GM10266 (cell line): ENCODE data around the gene TMIE.
"Not testable (repeated sequence)": the region's sequence is repeated elsewhere in the genome, so short reads cannot be mapped to it uniquely, and the experiment has no call there.

ENCODE experiments used
- DNase-seq: peaks from one replicate; pipeline ENCODE4 v3.0.0; 2012; ENCODE audit errors: extremely low spot score
- TF ChIP-seq, protein P1 (sequence below): IDR thresholded peaks from 2 replicates; pipeline ENCODE4 v1.5.1; 2012; ENCODE audit warnings: mild to moderate bottlenecking, low read depth; ENCODE audit not compliant: control insufficient read depth, insufficient read depth; ENCODE audit errors: missing control alignments

Gene TMIE

DNA sequence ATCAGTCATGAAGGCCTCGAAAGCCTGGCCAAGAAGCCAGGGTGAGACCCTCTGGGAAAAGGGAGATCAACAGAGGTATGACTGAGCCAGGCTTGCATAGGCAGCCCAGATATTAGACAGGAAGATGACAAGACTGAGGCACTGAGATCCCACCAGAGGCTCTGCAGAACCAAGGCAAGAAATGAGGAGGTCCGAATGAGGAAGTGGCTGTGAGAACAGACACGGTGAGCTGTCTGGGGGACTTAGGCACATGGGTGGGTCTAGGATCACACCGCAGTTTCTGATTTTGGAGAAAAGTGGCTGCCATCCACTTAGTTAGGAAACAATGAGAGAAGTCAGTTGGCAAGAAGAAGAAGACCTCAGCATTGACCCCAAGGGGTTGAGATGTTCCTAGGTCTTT lies 47.9 kb downstream of the TMIE start:
- TF ChIP-seq, protein P1, sequence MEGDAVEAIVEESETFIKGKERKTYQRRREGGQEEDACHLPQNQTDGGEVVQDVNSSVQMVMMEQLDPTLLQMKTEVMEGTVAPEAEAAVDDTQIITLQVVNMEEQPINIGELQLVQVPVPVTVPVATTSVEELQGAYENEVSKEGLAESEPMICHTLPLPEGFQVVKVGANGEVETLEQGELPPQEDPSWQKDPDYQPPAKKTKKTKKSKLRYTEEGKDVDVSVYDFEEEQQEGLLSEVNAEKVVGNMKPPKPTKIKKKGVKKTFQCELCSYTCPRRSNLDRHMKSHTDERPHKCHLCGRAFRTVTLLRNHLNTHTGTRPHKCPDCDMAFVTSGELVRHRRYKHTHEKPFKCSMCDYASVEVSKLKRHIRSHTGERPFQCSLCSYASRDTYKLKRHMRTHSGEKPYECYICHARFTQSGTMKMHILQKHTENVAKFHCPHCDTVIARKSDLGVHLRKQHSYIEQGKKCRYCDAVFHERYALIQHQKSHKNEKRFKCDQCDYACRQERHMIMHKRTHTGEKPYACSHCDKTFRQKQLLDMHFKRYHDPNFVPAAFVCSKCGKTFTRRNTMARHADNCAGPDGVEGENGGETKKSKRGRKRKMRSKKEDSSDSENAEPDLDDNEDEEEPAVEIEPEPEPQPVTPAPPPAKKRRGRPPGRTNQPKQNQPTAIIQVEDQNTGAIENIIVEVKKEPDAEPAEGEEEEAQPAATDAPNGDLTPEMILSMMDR = no peak
- DNase-seq = no peak

DNA sequence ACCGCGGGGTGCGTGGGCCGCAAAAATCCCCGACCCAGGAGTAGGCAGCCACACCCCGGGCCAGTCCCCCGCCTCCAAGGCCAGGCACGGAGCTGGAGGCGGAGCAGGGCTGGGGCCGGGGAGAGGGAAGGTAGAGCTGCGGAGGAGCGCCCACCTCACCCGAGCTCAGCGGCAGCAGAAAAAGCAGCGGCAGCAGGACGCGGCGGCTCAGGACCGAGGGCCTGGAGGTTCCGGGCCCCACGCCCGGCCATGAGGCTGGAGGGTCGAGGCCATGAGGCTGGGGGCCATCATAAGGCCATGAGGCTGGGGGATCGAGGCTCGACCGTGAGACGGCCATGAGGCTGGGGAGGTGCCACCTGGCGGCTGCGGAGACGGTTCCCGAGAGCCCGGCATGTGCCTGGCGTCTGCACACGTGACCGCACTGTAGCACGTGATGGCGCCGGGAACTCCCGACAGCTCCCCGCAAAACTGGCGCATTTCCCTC lies 49.4 kb downstream of the TMIE start:
- TF ChIP-seq, protein P1 = no peak
- DNase-seq = no peak

DNA sequence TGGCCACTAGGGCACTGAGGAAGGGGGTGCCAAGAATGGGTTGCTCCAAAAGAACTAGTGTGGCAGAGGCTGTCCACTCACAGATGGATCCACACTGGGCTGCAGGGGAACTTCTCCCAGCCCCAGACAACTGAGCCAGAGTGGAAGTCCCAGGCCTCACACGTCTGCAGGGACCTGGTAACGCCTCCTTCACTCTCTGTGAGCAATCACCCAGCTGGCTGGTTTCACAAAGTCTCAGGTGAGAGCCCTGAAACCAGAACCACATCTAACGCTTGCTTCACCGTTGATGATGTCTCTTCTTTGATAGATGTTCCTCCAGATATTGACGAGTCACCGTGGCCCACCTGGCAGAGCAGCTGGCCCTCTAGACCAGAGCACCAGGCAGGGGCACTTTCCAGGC lies 51.9 kb downstream of the TMIE start:
- DNase-seq = not testable (repeated sequence)

DNA sequence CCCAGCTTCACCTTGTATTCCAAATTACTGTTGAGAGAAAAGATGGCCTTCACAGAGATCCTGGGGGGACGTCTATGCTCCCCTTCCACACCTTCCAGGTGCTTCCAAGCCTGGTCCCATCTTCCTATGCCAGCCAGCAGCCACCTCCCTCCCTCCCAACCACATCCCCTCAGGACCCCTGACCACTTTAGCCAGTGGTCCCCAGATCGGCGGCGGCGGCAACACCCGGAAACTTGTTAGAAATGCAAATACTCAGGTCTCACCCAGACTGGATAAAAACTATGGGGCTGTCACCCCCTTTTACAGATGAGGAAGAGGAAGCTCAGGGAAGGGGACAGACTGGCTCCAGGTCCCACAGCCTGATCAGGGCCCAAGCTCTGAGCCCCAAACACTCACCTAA lies 54.5 kb downstream of the TMIE start:
- TF ChIP-seq, protein P1 = no peak

DNA sequence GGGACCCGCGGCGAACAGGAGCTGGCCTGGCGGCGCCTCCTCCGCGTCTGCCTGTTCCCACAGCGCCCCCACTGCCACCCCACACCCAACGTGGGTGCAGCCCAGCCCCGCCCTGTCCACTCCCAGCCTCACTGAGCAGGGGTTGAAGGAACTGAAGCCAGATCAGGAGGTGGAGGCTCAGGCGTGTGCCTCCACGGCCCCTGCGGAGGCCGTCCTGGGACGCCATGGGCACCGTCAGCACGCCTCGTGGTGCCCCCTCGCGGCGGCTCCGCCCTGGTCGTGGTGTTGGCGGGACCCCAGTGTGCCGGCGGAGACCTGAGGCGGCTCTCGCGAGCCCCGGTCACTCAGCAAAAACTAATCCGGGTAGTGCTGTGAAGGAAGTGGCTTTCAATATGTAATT lies 55.5 kb downstream of the TMIE start:
- no peak for DNase-seq
- TF ChIP-seq, protein P1 = no peak

More for the DNA sequence above, 54.5 kb downstream of the TMIE start:
- no peak for DNase-seq

DNA sequence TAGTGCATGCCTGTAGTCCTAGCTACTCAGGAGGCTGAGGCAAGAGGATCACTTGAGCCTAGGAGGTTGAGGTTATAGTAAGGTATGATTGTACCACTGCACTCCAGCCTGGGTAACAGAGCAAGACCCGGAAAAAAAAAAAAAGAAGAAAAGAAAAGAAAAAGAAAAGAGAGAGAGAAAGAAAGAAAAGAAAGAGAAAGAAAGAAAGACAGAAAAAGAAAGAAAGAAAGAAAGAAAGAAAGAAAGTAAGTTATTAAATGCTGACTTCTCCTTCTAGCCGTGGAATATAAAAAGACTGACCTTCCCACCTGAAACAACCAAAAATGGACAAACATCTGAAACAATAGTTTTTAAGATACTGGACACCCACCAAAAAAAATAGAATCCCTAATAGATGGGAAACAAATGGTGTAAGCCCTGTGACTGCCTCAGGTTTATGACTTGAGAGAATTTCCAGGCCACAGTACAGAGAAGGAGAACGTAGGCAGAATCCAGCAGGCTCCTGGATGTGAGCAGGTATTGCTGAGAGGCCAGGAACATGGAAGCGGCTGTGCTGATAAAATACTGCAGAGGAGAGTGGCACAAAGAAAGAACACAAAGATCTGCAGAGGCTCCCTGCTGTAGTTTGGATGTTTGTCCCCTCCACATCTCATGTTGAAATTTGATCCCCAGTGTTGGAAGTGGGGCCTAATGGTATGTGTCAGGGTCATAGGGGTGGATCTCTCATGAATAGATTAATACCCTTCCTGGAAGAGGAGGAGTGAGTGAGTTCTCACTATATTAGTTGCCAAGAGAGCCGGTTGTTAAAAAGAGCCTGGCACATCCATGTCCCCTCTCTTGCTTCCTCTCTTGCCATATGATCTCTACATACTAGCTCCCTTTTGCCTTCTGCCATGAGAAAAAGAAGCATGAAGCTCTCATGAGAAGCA lies 58.3 kb downstream of the TMIE start:
- DNase-seq = no peak
- TF ChIP-seq, protein P1 = no peak
